ENCODE measurements around the gene NABP2.

NABP2 gene

DNA sequence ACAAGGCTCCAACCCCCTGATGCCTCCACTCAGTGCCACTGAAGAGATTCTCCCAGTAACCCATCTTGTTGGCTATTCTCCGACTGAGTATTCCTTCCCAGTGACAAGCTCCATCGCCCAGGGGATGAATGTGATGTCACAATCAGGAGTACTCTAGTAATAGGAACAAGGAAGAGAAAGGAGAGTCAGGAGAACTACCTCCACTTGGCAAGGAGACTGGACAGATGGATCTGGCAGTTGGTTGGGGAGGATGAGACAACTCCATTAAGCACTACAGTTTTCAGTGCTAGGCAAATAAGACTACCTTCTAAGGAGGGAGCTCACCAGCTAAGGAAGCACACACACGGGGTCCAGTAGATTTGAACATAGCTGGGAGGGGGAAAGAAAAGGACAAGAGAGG lies 7.7 kb upstream of the NABP2 start:
- DNase-seq: no peak

- no peak for DNase-seq
Measured at GRCh38 chr12:56219840-56220239, 4.3 kb upstream of the NABP2 start.

DNA sequence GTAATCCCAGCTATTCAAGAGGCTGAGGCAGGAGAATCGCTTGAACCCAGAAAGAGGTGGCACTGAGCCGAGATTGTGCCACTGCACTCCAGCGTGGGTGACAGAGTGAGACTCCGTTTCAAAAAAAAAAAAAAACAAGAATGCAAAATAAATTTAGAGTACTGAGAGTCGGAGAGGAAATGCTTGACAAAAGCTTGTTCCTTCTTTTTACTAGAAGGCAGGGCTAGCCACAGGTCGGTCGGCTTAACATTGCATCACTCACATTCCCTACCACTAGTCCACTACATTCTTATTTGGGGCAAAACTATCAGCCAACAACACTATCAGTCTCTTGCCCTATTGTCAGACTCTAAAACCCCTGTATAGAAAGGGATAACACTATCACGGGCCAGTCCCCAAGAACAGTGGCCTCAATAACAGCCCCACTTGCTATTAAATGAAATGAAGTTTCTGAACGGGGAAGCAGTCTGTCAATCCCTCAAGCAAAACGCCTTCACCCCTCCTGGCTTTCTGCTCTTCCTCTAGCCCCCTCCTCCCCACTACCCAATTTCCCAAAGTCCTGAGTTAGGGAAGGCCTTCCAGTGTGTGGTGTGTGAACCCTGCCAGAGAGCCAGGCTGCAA lies 3.4 kb upstream of the NABP2 start:
- DNase-seq: no peak

- DNase-seq: no peak
Measured at GRCh38 chr12:56221232-56221756, 2.8 kb upstream of the NABP2 start.

- DNase-seq: peak; percentile 86
Measured at GRCh38 chr12:56221757-56222530, 2.2 kb upstream of the NABP2 start, which contains the start of gene RNF41. RNF41 (minus strand) TSS chr12:56221922; CDS start chr12:56214047, 7,875 bp downstream.

- DNase-seq: no peak
Measured at GRCh38 chr12:56222531-56222895, 1.6 kb upstream of the NABP2 start.

- DNase-seq: no peak
Measured at GRCh38 chr12:56223571-56224101, 506 bp upstream of the NABP2 start.

GRCh38 chr12:56224954-56225353 lies 812 bp downstream of the NABP2 start:
- DNase-seq: no peak

GRCh38 chr12:56229082-56229481 lies 4.9 kb downstream of the NABP2 start:
- DNase-seq: no peak

DNA sequence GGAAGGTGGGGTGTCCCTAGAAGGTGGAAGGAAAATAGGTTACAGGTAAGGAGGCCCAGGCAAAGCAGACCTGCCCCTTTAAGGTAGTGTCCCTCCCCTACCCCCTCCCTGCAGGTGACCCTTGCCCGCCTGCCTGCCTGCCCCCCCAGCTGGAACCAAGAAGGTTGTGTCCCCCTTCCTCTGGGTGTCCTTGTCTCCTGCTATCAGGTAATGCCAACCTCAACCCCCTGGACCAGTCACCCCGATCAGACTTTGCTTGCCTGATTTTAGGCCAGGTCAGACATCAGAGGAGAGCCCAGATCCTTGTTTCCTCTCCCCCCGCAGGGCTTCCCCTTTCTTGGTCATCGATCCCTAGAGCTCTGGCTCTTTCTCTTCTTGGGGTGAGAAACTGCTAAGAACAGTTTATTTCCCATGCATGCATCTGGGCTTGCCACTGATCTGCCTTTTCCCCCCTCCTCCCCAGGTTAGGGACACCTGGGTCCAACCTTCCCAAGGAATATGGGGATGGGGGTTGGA lies 5.8 kb downstream of the NABP2 start, which contains the start of gene SLC39A5:
TSS of gene SLC39A5 (plus strand) at position 136 of the 516 bp plus-strand sequence. CDS start 1,224 bp downstream, outside the sequence.
- DNase-seq: no peak

DNA sequence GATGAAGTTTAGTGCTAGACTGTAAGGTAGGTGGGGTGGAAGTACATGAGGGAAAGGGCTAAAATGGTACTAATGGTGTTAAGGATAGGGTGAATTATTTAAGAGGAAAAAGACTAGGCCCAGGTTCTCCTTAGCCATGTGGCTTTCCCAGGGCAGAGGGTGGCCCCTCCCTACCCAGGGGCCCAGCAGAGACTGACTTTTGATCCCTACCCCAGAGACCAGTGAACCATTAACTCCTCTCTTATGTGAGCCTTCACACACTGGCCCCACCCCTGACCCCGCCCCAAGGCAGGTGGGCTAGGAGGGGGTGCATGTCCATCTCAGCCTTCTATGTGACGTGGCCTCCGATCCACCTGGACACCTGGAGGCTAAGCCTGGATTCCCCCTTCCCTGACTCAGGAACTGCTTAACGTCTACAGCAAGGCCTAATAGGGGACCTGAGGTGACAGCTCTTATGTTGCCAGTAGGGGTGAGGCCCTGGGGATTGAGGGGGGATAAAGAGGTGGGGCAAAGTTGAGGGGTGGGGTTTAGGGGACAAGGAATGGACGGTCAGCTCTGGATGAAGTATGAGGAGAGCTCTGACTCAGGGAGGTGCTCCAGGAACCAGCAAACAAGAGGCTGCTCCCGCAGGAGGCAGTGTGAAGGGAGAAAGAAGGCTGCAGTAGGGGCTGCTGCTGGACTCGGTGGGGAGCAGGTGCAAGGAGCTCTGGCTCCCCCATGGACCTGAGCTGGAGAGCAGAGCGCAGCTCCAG lies 6.5 kb downstream of the NABP2 start:
- DNase-seq: no peak

- no peak for DNase-seq
Measured at GRCh38 chr12:56231184-56231582, 7.0 kb downstream of the NABP2 start.

DNA sequence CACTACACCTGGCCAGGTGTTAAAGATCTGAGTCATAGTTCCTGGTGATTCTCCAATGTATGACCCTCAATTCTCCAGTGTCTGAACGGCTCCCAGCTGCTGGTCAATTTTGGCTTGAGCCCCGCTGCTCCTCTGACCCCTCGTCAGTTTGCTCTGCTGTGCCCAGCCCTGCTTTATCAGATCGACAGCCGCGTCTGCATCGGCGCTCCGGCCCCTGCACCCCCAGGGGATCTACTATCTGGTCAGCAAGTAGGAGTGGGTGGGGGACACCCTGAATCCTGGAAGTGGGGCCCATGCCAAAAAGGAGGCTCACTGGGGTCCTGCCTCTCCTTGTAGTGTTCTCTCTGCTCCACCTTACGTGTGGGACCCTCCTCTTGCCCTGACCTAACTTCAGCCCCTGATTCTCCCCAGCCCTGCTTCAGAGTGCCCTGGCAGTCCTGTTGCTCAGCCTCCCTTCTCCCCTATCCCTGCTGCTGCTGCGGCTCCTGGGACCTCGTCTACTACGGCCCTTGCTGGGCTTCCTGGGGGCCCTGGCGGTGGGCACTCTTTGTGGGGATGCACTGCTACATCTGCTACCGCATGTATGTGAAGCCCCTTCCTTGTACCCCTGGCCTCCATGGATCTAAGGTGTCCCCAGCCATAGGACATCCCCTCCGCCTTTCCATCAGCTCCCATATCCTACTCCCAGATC lies 10.7 kb downstream of the NABP2 start:
- DNase-seq: no peak

DNA sequence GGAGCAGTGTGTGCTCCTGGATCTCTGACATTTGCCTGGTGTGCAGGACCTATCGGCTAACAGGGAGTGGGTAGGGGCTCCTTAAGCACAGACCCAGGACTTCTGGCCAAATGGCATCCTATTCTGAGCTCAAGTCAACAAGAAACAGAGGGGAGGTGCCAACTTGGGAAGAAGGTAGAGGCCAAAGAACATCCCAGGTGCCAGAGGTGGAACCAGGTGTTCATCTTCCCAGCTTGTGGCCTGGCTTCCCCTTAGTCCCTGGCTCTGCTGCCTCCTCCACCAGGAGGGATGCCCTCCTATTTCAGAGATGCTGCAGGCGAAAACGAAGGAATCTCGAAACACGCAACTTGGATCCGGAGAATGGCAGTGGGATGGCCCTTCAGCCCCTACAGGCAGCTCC lies 11.9 kb downstream of the NABP2 start:
- DNase-seq: no peak

DNA sequence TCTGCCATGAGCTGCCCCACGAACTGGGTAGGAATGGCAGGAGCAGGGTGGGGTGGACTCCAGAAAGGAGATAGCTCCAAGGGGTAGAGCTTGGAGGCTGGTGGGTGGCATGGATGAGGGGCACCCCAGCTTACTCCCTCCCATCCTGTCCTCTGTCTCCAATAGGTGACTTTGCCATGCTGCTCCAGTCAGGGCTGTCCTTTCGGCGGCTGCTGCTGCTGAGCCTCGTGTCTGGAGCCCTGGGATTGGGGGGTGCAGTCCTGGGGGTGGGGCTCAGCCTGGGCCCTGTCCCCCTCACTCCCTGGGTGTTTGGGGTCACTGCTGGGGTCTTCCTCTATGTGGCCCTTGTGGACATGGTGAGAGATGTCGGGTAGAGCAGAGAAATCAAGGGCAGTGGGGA lies 12.8 kb downstream of the NABP2 start:
- no peak for DNase-seq

DNA sequence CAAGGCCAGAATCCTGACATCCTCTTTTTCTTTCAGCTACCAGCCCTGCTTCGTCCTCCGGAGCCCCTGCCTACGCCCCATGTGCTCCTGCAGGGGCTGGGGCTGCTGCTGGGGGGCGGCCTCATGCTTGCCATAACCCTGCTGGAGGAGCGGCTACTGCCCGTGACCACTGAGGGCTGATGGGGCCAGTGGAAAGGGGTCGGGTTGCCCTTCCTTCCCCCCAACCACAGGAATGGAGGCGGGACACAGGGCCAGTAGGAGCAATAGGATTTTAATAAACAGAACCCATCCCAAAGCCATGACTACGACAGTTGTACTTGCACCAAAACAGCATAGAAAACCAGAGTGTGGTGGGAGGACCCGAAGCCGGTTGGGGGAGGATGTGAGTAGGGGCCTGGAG lies 13.4 kb downstream of the NABP2 start:
- no peak for DNase-seq

DNA sequence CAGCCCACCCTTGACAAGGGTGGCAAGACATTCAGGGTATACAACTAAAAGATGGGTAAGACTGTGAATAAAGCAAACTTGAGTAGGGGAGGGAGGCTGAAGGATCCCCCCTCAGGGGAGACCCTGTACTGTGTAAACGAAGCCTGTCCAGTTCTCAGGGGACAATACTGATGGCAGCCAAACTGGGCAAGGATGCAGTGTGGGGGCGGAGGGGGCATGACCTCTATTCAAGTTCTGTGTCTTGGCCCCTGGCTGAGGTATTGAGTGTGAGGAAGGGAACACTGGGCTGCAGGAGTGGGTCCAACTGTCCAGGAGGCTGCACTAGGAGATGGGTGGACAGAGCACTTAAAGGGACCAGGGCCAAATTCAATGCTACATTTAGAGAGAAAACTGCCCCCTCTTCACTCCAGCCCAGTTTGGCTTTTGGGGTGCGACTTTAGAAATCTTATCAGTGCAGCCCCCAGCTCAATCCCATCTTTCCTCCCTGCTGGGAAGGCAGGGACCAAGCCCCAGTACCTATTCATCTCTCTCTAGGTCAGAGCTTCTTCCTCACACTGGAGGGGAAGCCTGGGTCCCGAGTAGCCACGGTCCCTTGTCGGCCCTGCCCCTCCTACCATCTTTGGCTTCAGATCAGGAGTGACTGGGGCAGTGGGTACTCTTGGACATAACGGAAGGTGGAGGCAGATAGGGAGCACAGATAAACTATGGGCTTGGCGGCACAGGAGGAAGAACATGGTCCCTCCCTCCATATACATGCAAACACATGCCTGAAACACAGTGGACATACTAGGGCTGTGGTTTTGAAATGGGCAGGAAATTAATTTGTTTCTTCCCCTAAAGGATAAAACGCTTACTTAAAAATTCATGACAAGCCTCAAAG lies 17.5 kb downstream of the NABP2 start:
- DNase-seq: no peak

DNA sequence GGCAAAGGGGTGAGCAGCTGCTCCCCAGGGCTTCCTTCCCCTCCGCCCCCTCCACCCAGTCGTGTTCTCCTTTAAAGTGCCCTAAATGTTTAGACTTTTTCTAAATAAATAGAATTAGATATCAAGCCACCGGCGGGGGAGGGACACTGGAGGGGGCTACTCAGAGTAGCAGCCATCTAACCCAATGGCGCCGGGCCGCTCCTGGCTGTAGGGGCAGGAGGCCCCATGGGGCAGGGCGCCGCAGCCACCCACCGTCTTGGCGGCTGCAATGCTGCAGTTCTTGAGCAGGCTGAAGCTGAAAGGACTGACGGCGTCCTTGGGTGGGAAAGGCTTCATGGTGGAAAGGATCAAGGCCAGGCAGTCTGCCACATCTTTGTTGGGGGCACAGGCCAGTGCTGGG lies 18.8 kb downstream of the NABP2 start:
- DNase-seq: no peak

GRCh38 chr12:56243731-56244181 lies 19.6 kb downstream of the NABP2 start:
- no peak for DNase-seq

DNA sequence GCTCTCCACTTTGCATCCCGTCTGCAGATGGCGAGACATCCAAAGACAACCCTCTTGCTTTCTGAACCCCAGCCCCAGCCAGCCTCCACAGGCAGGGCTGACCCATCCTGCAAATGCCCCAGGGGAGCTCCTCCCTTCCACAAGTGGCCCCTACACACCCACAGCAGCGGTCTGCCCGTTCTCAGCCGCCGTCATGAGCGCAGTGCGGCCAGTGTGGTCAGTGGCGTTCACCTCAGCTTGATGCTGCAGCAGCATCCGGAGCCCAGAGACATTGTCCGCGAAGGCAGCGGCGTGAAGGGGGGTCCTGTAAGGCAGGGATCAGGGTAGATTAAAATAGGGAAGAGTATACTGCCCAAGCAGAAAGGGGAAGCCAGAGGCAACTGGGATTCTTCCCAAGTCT lies 20.4 kb downstream of the NABP2 start:
- no peak for DNase-seq

GRCh38 chr12:56247923-56248322 lies 23.8 kb downstream of the NABP2 start:
- no peak for DNase-seq
